HG03066 (cell line): ENCODE data around the gene CCDC191.

Source experiments
- ATAC-seq: cut with Tn5 transposase; IDR thresholded peaks from one replicate; pipeline ENCODE4 v1.9.1; 2021; ENCODE audit warnings: low read depth; ENCODE audit not compliant: unreplicated experiment

The CCDC191 gene

GRCh38 chr3:114056130-114057010 lies at the start of gene CCDC191, which contains the start of gene QTRT2:
CCDC191 (minus strand) TSS chr3:114056526; CDS start chr3:114056466, 60 bp downstream.
QTRT2 (plus strand) TSS chr3:114056737; CDS start chr3:114065258, 8,521 bp downstream.
- ATAC-seq, result peak; percentile 97

- no peak for ATAC-seq
Measured at GRCh38 chr3:114104414-114104813, 48.1 kb upstream of the CCDC191 start.

- no peak for ATAC-seq
Measured at GRCh38 chr3:114103858-114104257, 47.5 kb upstream of the CCDC191 start.

GRCh38 chr3:114103181-114103580 lies 46.9 kb upstream of the CCDC191 start:
- no peak for ATAC-seq

- ATAC-seq, result no peak
Measured at GRCh38 chr3:114101101-114101500, 44.8 kb upstream of the CCDC191 start.

GRCh38 chr3:114095796-114096195 lies 39.5 kb upstream of the CCDC191 start:
- no peak for ATAC-seq

GRCh38 chr3:114093596-114093995 lies 37.3 kb upstream of the CCDC191 start:
- ATAC-seq, result no peak

- no peak for ATAC-seq
Measured at GRCh38 chr3:114093016-114093380, 36.7 kb upstream of the CCDC191 start.

GRCh38 chr3:114092151-114093015 lies 36.1 kb upstream of the CCDC191 start:
- no peak for ATAC-seq

GRCh38 chr3:114089675-114090074 lies 33.3 kb upstream of the CCDC191 start:
- ATAC-seq, result no peak

GRCh38 chr3:114086356-114086755 lies 30.0 kb upstream of the CCDC191 start:
- no peak for ATAC-seq

GRCh38 chr3:114083112-114083511 lies 26.8 kb upstream of the CCDC191 start:
- ATAC-seq, result no peak

- no peak for ATAC-seq
Measured at GRCh38 chr3:114081037-114081436, 24.7 kb upstream of the CCDC191 start.

- ATAC-seq, result no peak
Measured at GRCh38 chr3:114080201-114080600, 23.9 kb upstream of the CCDC191 start.

- no peak for ATAC-seq
Measured at GRCh38 chr3:114079761-114080160, 23.4 kb upstream of the CCDC191 start.

GRCh38 chr3:114078126-114078525 lies 21.8 kb upstream of the CCDC191 start:
- no peak for ATAC-seq

GRCh38 chr3:114076711-114077110 lies 20.4 kb upstream of the CCDC191 start:
- no peak for ATAC-seq

GRCh38 chr3:114071786-114072185 lies 15.5 kb upstream of the CCDC191 start:
- no peak for ATAC-seq

- no peak for ATAC-seq
Measured at GRCh38 chr3:114068336-114068735, 12.0 kb upstream of the CCDC191 start.

GRCh38 chr3:114067804-114068203 lies 11.5 kb upstream of the CCDC191 start:
- ATAC-seq, result no peak

- ATAC-seq, result no peak
Measured at GRCh38 chr3:114060906-114061655, 4.8 kb upstream of the CCDC191 start.
